GM06990 (cell line): Measurements from ENCODE around the gene ELL.

Experiments used
- DNase-seq: peaks from one replicate; pipeline ENCODE4 v3.0.0-alpha.2; 2011; ENCODE audit not compliant: insufficient read length; ENCODE audit errors: extremely low read depth
- H3K27me3 ChIP-seq: replicated peaks from 2 replicates; pipeline ENCODE4 v1.6.0; 2011; ENCODE audit warnings: low read length; ENCODE audit not compliant: control insufficient read depth, insufficient read depth
- H3K36me3 ChIP-seq: 2 replicates; pipeline ENCODE4 v1.5.1; 2011; ENCODE audit warnings: low read length; ENCODE audit not compliant: control insufficient read depth, insufficient read depth
- H3K4me3 ChIP-seq: replicated peaks from 2 replicates; pipeline ENCODE4 v1.5.1; 2011; ENCODE audit warnings: low read depth, mild to moderate bottlenecking, control low read depth, low read length
- TF ChIP-seq, protein P1 (sequence below): IDR thresholded peaks from 2 replicates; pipeline ENCODE4 v1.5.1; 2011; ENCODE audit warnings: low read length, control low read depth, mild to moderate bottlenecking, inconsistent platforms; ENCODE audit not compliant: insufficient read depth, poor library complexity, severe bottlenecking

Gene ELL

DNA sequence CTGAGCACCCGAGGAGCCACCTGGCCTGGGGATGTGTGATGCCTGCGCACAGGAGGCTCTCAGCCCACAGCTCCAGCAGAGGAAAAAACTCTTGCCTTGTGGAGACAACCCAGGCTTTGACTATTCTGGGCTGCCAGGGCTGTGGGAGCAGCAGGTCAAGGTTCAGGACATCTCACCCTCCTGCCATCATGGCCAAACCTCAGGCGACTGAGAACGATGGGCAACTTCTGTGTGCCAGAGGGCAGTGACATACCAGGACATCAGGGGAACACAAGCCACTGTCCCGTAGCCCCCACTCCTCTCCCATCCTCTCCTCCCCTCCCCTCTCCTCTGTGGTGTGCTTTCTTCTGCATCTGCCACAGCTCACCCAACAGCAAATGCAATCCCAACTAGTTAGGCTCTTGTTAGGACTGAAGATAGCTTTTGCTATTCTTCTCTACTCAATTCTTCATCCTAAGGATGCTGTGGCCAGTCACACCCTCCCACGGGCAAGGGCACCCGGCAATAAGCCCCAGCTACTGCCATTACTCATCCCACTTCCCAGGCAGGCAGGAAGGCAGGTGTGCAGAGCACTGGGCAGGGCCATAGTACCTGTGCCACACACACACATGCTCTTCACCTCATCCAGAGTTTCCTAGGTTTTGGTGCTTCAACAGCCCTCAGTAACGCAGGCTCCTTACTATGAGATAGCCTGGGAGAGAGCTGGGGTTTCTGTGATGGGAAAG is 16.8 kb downstream of the ELL start:
- Histone ChIP-seq H3K4me3 (no peak overlapping the region), H3K36me3 (peaks cover 2% of the 10 kb centered on the region), H3K27me3 (no peaks in the 10 kb centered on the region)
- no peak for DNase-seq
- TF ChIP-seq, protein P1, sequence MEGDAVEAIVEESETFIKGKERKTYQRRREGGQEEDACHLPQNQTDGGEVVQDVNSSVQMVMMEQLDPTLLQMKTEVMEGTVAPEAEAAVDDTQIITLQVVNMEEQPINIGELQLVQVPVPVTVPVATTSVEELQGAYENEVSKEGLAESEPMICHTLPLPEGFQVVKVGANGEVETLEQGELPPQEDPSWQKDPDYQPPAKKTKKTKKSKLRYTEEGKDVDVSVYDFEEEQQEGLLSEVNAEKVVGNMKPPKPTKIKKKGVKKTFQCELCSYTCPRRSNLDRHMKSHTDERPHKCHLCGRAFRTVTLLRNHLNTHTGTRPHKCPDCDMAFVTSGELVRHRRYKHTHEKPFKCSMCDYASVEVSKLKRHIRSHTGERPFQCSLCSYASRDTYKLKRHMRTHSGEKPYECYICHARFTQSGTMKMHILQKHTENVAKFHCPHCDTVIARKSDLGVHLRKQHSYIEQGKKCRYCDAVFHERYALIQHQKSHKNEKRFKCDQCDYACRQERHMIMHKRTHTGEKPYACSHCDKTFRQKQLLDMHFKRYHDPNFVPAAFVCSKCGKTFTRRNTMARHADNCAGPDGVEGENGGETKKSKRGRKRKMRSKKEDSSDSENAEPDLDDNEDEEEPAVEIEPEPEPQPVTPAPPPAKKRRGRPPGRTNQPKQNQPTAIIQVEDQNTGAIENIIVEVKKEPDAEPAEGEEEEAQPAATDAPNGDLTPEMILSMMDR, result no peak

DNA sequence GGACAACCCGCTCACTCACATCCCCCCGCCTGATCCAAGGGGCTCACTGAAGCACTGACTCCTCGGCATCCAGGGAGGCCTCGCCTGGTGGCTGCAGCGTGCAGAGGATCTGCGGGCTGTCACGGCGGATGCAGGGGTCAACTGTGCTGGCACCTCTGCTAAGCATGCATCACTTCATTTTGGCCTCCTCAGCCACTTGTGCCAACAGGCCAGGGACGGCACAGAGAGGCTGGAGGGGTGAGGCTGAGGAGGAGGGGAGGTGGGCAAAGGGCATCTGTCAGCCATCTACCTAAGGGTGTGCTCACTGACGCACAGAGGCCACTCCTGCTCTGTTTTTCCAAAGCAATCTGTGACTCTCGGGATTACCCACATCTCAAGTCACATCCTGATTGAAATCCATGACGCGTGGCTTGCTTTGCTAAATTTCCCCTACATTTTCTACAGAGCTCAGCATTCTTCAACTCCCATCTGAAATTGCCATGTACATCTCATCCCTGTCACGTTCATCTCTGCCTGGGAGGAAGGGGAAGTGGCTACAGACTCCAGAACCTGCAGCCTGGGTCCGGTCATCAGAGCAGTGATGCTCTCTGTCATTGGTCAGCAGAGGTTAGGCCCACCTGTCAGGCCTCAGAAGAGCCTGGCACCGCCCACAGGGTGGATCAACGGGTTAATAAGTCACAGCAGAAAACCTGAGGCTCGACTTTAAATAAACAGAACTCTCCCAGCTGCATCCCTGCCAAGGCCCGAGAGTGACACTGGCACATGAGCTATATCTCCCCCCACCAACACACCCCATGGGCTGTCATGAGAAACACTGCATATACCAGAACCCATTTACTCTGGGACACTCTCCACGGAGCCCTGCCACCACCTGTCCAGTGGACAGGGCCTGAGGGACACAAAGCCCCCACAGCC is 17.6 kb downstream of the ELL start:
- no peak for DNase-seq
- TF ChIP-seq, protein P1, result no peak

GRCh38 chr19:18503337-18503970 is 18.4 kb downstream of the ELL start:
- H3K4me3 ChIP-seq, result no peak overlapping the region
- no peak for DNase-seq

More for the DNA sequence above, 17.6 kb downstream of the ELL start:
- no peak overlapping the region for H3K4me3 ChIP-seq
- peaks cover 2% of the 10 kb centered on the region for H3K36me3 ChIP-seq
- no peaks in the 10 kb centered on the region for H3K27me3 ChIP-seq

GRCh38 chr19:18502638-18503294 is 19.1 kb downstream of the ELL start:
- Histone ChIP-seq H3K27me3 (no peaks in the 10 kb centered on the region), H3K4me3 (no peak overlapping the region), H3K36me3 (peaks cover 2% of the 10 kb centered on the region)
- DNase-seq, result no peak
- TF ChIP-seq, protein P1, result no peak

More at GRCh38 chr19:18503337-18503970, 18.4 kb downstream of the ELL start:
- TF ChIP-seq, protein P1, result no peak
- H3K27me3 ChIP-seq, result no peaks in the 10 kb centered on the region
- H3K36me3 ChIP-seq, result peaks cover 2% of the 10 kb centered on the region

DNA sequence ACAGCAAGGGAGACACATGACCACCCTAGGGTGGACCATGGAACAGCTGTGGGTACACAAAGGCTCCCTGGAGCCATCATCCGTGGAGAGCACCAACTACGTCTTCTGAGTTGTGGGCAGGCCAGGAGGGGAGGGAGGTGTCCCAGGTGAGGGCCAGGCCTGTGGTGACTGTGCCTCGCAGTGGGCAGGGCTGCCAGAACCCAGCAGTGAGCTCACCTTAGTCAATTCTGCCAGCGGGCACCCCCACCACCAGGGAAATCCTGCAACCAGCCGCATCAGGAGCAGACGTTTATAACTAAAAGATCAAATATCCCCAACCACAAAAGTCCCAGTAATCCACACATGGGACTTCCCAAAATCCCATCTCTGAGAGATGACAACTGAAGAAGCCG is 19.6 kb downstream of the ELL start:
- no peak for DNase-seq
- TF ChIP-seq, protein P1, result no peak
- no peak overlapping the region for H3K4me3 ChIP-seq
- peaks cover 2% of the 10 kb centered on the region for H3K36me3 ChIP-seq
- H3K27me3 ChIP-seq, result no peaks in the 10 kb centered on the region
